ENCODE measurements around the gene ADAM20.
"Not testable (repeated sequence)": the region's sequence is repeated elsewhere in the genome, so short reads cannot be mapped to it uniquely, and the experiment has no call there.

The ADAM20 gene

DNA sequence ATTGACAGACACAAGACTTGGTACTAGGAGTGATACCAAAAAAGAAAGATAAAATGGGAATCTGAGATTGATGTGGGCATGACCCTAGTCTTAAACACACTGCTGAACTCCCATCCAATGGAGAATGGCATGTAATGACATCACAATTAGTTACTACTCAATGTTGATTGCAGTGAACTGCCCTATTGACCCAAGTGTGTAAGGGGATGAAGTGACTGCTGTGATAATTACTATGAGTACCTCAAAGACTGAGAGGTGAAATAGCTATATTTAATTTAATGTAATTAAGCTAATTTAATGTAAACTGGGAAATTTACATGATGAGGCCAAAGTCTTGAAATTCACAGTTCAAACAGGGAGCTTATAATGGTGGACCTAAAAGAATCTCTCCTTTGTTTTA lies at the start of gene ADAM20:
Gene ADAM20, minus strand, starts transcription at position 101 of the 400 bp plus-strand sequence. CDS start 10,247 bp downstream, outside the sequence.
- no peak for DNase-seq

DNA sequence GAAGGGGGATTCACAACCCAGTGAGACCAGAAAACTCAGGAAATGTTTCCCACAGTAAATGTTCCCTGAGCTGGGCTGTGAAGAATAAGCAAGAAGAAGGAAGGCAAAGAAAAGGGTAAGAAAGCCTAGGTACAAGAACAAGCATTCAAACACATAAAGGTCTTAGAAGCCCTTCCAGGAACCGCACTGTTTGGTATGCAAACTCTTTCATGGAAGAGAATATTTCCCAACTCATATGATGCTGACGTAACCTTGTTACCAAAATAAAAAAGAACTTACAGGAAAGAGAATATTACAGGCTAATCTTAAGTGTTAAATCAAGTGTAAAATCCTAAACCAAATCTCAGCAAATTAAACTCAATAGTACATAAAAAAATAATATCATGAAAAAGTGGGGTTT lies 42.1 kb upstream of the ADAM20 start:
- no peak for DNase-seq

DNA sequence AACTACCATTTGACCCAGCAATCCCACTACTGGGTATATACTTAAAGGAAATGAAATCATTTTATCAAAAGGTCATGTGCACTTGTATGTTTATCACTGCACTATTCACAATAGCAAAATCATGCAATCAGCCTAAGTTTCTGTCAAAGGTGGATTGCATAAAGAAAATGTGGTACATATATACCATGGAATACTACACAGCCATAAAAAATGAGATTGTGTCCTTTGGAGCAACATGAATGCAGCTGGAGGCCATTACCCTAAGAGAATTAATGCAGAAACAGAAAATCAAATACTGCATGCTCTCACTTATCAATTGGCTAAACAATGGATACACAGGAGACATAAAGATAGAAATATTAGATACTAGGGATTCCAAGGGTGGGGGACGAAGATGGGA lies 38.2 kb upstream of the ADAM20 start:
- DNase-seq: no peak

DNA sequence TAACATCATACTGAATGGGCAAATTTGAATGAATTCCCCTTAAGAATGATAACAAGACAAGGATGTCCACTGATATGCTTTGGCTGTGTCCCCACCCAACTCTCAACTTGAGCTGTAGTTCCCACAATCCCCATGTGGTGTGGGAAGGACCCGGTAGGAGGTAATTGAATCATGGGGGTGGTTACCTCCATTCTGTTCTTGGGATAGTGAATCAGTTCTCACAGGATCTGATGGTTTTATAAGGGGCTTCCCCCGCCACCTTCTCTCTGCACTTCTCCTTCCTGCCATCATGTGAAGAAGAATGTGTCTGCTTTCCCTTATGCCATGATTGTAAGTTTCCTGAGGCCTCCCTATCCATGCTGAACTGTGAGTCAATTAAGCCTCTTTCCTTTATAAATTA lies 36.3 kb upstream of the ADAM20 start:
- no peak for DNase-seq

DNA sequence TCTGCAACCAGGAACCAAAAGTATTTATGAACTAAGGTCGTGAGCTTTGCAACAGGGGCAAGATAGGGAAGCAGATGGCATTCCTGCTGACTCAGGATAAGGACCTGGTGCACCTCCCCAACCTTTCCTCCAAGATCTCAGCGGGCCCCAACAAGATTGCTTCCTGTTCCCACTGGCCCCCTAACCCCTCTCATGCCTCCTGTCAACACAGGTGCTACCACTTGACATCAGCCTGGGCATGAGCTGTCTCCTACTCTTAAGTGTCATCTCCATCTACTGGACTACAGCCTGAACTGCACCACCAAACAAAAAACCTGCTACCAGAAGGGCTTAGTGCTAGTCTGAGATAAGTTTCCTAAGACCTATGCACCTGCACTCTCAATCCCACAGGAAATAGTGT lies 33.0 kb upstream of the ADAM20 start:
- DNase-seq: peak; percentile 31

DNA sequence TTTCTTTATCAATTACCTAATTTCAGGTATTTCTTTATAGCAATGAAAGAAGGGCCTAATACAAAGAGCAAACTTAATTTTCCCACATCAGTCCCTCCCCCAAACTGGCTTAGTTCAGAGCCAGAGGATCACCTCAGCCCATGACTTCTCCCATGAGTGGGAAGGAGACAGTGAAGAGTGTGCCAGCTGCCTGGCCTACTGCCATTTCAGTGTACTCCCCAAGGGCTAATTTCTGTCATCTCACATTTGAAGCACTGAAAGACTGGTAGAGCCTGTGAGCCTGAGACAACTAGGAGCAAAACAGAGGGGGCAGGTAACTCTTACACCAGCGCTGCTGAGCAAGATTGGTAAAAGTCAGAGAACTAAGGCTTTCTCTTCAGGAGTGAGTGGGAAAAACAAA lies 29.1 kb upstream of the ADAM20 start:
- no peak for DNase-seq

DNA sequence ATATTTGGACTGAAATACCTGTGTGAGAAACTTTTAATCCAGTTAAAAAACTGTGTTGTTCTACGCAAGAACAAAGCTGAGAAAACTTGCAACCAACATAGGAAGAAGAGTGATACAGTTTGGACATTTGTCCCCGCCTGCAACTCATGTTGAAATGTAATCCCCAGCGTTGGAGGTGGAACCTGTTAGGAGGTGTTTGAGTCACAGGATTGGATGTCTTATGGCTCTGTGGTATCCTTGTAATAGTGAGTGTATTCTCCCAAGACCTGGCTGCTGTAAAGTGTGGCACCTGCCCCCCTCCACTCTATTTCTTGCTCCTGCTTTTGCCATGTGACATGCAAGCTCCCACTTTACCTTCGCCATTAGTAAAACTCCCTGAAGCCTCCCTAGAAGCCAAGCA lies 28.6 kb upstream of the ADAM20 start:
- DNase-seq: no peak

DNA sequence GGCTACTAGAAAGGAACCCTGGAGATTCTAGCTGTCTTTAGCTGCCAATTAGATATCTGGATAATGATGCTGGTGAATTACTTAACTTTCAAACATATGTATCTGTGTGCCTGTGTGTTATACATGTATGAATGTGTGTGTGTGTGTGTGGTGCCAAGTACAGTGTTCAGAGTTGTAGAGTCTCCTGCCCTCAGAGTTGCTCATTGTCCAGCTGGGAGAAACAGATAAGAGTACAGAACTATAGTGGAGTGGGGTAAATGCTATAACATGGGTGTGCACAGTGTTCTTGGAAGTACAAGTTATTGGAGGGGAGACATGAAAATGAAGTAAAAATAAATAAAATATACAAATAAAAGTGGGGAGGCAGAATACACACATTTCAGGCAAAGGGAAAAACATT lies 23.6 kb upstream of the ADAM20 start:
- no peak for DNase-seq

DNA sequence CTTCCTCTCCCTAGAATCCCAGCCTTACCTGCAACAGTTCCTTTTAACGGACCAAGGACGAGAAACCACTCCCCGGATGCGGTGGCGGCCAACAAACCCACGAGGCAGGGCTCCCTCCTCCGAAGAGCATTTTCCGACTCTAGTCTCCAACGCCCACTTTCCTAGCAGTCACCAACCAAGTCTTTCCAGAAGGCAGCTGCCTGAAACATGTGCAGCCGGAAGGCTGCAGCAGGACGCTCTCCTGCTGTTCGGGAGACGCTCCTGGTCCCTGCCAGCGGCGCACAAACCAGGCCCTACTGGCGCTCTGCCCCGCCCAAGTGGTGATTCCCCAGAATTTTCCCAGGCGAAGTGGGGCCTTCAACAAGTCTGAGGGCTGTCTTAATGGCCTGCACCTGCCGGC lies 21.1 kb upstream of the ADAM20 start:
- DNase-seq: no peak

DNA sequence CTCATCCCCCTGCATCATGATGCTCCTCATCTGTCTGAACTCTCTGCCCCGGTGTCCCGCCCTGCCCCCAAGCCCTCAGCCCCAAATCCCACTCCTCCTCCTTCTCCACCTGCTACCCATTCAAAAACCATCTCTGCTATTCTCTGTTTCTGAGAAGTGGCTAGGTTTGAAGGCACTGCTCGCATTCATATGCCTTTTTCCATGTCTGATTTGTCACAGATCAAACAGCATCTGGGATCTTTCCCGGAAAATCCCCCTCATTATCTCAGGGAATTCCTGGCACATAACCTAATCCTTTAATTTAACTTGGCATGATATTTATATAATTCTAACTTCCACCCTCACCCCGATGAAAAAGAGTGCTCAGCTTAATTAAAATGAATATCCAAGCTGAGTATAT lies 3.3 kb upstream of the ADAM20 start:
- DNase-seq: no peak

DNA sequence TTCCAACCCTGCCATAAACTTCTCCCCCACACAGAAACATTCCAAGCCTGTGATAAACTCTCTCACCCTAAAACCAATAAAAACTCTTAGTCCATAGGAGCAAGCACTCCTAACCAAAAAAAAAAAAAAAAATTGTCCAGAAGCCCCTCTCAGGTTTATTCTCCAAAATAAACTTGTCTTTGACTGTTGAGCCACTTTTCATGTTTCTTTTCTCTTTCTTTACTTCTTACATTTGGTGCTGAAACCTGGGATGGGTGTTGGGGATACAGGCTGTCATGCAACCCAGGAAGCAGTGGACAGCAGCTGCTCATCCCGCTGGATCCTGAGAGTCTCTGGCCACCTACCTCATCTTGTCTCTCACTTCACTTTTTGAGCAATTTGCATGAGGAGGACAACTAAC lies 2.0 kb upstream of the ADAM20 start:
- no peak for DNase-seq

DNA sequence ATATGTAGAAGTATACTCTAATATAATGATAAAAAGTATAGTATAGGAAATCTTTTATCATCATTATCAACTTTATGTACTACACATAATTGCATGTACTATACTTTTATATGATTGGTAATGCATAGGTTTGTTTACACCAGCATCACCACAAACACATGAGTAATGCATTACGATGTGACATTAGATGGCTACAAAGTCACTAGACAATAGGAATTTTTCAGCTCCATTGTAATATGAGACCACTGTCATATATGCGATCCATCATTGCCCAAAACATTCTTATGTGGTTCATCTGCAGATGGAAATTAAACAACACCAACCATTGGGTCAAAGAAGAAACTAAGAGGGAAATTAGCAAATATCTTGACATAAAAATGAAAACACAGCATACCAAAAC lies 4.4 kb downstream of the ADAM20 start:
- no peak for DNase-seq

DNA sequence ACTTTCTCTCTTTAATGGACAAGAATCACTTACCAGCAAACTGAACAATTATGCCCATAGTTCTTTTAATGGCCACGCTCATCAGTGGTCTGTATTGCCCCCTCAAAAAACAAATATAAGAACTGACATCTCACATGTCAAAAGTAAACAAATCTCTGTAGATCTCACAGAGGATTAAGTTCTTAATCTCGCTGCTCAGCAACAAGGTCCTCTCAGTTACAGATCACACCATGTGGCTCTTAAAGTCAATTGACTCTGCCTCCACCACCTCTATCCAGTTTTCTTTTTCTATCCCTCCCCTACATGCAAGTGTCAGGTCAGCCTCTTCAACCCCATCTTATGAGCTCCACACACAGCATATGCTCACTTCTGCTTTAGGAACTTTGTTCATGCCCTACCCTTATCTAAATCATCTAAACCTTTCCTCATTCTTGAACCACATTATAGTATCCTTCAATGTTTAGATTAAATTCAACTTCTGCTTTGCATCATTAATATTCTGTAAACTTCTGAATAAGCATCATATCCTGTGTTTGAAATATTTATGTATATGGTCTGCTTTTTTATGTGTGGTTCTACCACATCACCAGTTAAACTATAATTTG lies 7.2 kb downstream of the ADAM20 start:
- peak; percentile 1 for DNase-seq

DNA sequence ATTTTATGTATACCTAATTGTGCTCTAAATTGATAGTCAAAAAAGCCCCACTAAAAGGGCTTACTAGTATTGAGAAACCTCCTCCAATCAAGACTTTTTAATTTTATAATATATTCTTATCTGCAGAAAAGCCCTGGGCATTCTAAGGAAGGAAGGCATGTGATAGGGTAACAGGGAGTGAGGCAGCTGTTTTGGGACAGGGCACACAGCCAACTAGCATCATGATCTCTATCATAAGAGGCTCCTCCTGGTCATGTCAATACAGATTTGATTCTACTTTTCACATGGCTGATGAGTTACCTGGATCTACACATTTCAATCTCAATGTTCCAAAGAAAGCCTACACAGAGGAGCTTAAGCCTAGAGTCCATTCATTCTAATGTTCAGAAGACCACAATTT lies 9.1 kb downstream of the ADAM20 start:
- no peak for DNase-seq

DNA sequence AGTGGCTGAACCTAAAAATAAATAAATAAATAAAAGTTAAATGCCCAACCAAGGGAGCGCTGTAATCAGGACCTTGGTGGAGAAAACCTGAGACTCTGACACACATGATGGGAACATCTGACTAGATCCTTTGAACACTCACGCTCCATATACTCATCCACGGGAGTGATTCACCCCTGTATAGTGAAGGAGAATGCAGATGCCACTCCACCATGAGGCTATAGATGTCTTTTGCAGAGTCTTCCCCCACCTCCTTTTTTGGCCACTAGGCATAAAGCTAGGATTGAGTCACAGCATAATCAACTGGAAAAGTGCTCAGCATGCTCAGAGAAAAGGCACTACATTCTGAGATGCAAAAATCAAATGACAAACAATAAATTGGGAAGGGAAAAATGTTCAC lies 19.0 kb downstream of the ADAM20 start:
- DNase-seq: no peak

DNA sequence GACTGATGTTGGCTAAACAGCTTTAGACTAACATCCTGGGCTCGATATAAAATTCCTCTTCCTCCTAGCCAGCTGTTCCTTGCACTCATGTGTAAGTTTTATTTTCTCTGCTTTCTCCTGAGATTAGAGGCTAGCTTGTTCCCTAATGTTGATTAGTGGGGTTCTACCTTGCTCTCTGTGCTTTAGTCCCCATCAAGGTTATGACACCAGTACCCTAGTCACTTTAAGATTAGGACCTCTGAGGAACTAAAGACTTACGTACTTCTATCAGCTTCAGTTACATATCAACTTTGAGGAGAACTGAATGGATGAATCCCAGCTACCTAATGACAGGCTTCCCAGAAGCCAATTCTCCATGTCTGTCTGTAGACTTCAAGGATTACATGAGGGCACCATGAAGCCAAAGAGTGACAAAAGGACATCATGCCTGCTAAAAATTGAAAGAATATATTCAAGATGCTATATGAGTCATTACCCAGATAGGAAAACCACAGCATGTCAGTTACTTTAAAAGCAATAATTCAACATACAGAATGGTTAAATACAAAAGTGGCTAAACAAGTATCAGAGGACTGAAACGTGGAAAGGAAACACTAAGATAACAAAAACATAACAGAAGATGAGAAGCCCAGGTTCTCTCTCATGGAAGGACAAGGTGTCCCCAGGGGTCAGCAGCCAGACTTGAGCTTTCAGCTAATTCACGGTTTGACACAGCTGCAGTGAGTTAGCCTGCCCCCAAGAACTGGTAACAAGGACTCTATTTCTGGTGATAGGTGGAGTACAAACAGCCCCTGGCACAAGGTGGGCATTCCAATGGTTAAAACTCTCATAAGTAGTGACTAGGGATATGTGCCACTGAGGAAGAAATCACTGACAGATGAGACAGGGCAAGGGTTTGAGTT lies 20.4 kb downstream of the ADAM20 start:
- DNase-seq: no peak

DNA sequence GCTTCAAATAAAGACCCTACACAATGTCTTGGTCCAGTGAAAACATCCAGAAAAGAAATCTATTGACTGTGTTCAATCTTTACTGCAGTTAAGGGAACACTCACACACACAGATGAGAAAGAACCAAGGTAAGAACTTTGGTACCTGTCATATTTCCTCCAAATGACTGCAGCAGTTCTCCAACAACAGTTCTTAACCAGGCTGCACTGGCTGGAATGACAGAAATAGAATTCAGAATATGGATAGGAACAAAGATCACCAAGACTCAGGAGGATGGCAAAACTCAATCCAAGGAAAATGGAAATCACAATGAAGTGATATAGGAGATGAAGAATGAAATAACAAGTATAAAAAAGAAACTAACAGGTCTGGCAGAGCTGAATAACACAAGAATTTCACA lies 36.6 kb downstream of the ADAM20 start:
- no peak for DNase-seq

DNA sequence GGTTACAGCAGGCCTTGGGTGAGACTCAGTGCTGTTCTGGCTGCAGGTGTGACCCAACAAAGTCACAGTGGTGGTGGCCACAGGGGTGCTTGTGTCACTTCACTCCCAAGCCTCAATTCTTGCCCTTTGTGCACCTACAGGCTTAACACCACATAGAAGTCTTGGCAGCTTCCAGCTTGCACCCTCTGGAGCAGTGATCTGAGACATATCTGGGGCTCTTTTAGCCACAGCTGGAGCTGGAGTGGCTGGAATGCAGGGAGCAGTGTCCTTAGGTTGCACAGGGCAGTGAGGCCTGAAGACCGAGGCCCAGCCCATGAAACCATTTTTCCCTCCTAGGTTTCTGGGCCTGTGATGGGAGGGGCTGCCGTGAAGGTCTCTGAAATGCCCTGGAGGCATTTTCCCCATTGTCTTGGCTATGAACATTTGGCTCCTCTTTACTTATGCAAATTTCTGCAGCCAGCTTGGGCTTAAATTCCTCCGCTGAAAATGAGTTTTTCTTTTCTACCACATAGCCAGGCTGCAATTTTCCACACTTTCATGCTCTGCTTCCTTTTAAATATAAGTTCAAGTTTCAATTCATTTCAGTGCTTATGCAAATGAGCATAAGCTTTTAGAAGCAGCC lies 45.1 kb downstream of the ADAM20 start:
- DNase-seq: no peak

DNA sequence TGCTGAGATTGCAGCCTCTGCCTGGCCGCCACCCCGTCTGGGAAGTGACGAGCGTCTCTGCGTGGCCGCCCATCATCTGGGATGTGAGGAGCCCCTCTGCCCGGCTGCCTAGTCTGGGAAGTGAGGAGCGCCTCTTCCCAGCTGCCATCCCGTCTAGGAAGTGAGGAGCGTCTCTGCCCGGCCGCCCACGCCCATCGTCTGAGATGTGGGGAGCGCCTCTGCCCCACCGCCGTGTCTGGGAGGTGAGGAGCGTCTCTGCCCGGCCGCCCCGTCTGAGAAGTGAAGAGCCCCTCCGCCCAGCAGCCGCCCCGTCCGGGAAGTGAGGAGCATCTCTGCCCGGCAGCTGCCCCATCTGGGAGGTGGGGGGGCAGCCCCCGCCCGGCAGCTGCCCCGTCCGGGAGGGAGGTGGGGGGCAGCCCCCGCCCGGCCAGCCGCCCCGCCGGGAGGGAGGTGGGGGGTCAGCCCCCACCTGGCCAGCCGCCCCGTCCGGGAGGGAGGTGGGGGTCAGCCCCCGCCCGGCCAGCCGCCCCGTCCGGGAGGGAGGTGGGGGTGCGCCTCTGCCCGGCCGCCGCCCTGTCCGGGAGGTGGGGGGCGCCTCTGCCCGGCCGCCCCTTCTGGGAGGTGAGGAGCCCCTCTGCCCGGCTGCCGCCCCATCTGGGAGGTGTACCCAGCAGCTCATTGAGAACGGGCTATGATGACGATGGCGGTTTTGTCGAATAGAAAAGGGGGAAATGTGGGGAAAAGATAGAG lies 57.3 kb downstream of the ADAM20 start:
- DNase-seq: not testable (repeated sequence)

DNA sequence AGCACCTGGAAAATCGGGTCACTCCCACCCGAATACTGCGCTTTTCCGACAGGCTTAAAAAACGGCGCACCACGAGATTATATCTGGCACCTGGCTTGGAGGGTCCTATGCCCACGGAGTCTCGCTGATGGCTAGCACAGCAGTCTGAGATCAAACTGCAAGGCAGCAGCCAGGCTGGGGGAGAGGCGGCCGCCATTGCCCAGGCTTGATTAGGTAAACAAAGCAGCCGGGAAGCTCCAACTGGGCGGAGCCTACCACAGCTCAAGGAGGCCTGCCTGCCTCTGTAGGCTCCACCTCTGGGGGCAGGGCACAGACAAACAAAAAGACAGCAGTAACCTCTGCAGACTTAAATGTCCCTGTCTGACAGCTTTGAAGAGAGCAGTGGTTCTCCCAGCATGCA lies 59.3 kb downstream of the ADAM20 start:
- not testable (repeated sequence) for DNase-seq

DNA sequence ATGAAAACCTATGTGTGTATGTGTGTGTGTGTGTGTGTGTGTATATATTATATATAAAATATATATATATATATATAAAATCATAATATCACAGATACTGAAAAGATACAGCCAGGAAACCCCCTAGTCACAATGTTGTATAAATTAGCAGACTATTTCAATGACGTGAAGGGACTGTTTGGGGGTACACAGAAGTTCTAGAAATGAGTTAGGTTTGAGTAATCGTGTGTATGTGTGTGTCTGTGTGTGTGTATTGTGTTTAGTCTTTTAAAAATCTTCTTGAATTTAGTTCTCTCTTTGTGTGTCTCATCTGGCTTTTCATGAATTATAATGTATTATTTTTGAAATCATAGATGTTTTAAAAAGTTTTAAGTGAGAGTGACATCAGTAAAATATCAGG lies 61.0 kb downstream of the ADAM20 start:
- no peak for DNase-seq
